Measurements from ENCODE around the gene PLA2G12B. TPM values are rescaled to one million over a fixed set of nuclear protein-coding genes. Genes with fewer than 3 reads are reported as not detected.

Gene PLA2G12B
- total RNA-seq, 1 donor from 2014 or later = not detected

DNA sequence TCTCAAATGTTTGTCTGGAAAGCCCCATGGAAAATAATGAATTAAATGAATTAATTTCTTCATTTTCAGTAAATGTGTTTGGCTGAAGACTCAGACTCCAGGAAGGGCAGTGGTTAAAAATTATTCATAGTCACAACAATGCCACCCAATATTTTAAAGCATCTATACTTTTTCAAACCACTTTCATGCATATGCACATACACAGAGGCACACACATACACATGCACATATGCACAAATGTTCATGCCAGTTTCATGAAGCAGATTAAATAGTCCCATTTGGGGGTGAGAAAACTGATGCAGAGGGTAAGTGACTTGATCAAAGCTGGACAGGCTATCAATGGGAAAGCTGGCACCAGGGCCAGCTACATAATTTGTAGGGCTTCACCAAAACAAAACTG lies 1.4 kb upstream of the PLA2G12B start:
- no peaks in the 10 kb centered on the region for H3K4me1 Mint-ChIP-seq (ENCODE audit: low read depth)
- intact Hi-C loops (cut with micrococcal nuclease) = no loop called here
- H3K4me3 Mint-ChIP-seq (ENCODE audit: low read depth) = no peak overlapping the region
- H3K9me3 Mint-ChIP-seq = no peaks in the 10 kb centered on the region
- H3K27me3 Mint-ChIP-seq (ENCODE audit: low read depth) = peaks cover 12% of the 10 kb centered on the region
- no peak for DNase-seq (ENCODE audit: low spot score)
- no peak overlapping the region for H3K27ac Mint-ChIP-seq
- H3K36me3 Mint-ChIP-seq (ENCODE audit: low read depth) = no peaks in the 10 kb centered on the region

- no peak overlapping the region for H3K27ac Mint-ChIP-seq
- no peaks in the 10 kb centered on the region for H3K9me3 Mint-ChIP-seq
- H3K27me3 Mint-ChIP-seq (ENCODE audit: low read depth) = peaks cover 4% of the 10 kb centered on the region
- H3K4me1 Mint-ChIP-seq (ENCODE audit: low read depth) = no peaks in the 10 kb centered on the region
- intact Hi-C loops (cut with micrococcal nuclease) = no loop called here
- H3K4me3 Mint-ChIP-seq (ENCODE audit: low read depth) = no peak overlapping the region
- DNase-seq (ENCODE audit: low spot score) = no peak
- H3K36me3 Mint-ChIP-seq (ENCODE audit: low read depth) = no peaks in the 10 kb centered on the region
These were observed 393 bp downstream of the PLA2G12B start for GRCh38 chr10:72954230-72954595.

DNA sequence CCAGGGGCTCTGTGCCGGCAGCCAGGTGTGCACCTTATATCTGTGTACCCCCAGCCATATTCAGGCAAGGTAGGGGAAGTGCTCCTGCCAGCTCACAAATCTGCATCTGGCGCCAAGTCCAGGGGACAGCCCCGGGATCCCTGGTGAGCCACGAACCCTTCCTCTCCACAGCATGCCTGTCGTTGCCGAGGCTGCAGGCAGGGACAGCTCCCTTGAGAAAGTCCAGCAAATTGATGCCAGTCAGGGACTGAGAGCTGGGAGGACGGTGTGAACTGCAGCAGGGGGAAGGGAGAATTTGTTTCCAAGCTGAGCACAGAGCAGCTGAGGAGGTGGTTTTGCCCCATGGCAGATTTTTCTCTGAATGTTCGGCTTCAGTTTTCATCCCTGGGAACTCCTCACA lies 919 bp downstream of the PLA2G12B start:
- Mint-ChIP-seq H3K36me3 (ENCODE audit: low read depth) (no peaks in the 10 kb centered on the region), H3K27ac (no peak overlapping the region), H3K27me3 (ENCODE audit: low read depth) (peaks cover 4% of the 10 kb centered on the region), H3K4me3 (ENCODE audit: low read depth) (no peak overlapping the region), H3K4me1 (ENCODE audit: low read depth) (no peaks in the 10 kb centered on the region), H3K9me3 (no peaks in the 10 kb centered on the region)
- intact Hi-C loops (cut with micrococcal nuclease) = no loop called here
- no peak for DNase-seq (ENCODE audit: low spot score)

GRCh38 chr10:72952642-72953158 lies 1.9 kb downstream of the PLA2G12B start:
- Mint-ChIP-seq H3K4me3 (ENCODE audit: low read depth) (no peak overlapping the region), H3K4me1 (ENCODE audit: low read depth) (no peaks in the 10 kb centered on the region)

GRCh38 chr10:72952189-72952588 lies 2.4 kb downstream of the PLA2G12B start:
- intact Hi-C loops (cut with micrococcal nuclease) = no loop called here
- Mint-ChIP-seq H3K4me1 (ENCODE audit: low read depth) (no peaks in the 10 kb centered on the region), H3K36me3 (ENCODE audit: low read depth) (no peaks in the 10 kb centered on the region), H3K4me3 (ENCODE audit: low read depth) (no peak overlapping the region), H3K27me3 (ENCODE audit: low read depth) (peaks cover 6% of the 10 kb centered on the region), H3K9me3 (no peaks in the 10 kb centered on the region), H3K27ac (no peak overlapping the region)
- no peak for DNase-seq (ENCODE audit: low spot score)

More at GRCh38 chr10:72952642-72953158, 1.9 kb downstream of the PLA2G12B start:
- intact Hi-C loops (cut with micrococcal nuclease) = no loop called here
- DNase-seq (ENCODE audit: low spot score) = no peak
- Mint-ChIP-seq H3K27ac (no peak overlapping the region), H3K27me3 (ENCODE audit: low read depth) (peaks cover 4% of the 10 kb centered on the region), H3K36me3 (ENCODE audit: low read depth) (no peaks in the 10 kb centered on the region), H3K9me3 (no peaks in the 10 kb centered on the region)

DNA sequence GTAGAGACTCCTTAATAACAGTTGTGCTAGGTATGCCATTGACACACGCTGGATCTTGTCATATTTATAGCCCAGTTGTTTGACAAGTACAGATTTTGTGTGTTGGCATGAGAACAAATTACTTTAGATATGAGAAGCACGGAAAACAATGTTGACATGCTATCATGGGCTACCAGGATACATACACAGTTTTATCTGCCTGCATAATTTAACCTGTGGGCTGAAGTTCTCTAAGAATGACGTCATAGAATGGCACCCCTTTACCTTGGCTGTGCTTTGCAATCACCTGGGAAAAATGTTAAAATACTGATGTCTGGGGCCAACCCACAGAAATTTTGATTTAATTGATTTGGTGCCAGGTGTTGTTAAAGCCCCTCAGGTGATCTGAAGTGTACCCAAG lies 2.8 kb downstream of the PLA2G12B start:
- Mint-ChIP-seq H3K9me3 (no peaks in the 10 kb centered on the region), H3K36me3 (ENCODE audit: low read depth) (no peaks in the 10 kb centered on the region), H3K27me3 (ENCODE audit: low read depth) (peaks cover 4% of the 10 kb centered on the region), H3K4me1 (ENCODE audit: low read depth) (no peaks in the 10 kb centered on the region), H3K27ac (no peak overlapping the region), H3K4me3 (ENCODE audit: low read depth) (no peak overlapping the region)
- DNase-seq (ENCODE audit: low spot score) = no peak
- intact Hi-C loops (cut with micrococcal nuclease) = no loop called here

GRCh38 chr10:72948762-72949161 lies 5.8 kb downstream of the PLA2G12B start:
- intact Hi-C loops (cut with micrococcal nuclease) = no loop called here
- Mint-ChIP-seq H3K27me3 (ENCODE audit: low read depth) (peaks cover 12% of the 10 kb centered on the region), H3K4me1 (ENCODE audit: low read depth) (no peaks in the 10 kb centered on the region), H3K4me3 (ENCODE audit: low read depth) (no peak overlapping the region), H3K36me3 (ENCODE audit: low read depth) (no peaks in the 10 kb centered on the region), H3K27ac (no peak overlapping the region), H3K9me3 (no peaks in the 10 kb centered on the region)
- no peak for DNase-seq (ENCODE audit: low spot score)

DNA sequence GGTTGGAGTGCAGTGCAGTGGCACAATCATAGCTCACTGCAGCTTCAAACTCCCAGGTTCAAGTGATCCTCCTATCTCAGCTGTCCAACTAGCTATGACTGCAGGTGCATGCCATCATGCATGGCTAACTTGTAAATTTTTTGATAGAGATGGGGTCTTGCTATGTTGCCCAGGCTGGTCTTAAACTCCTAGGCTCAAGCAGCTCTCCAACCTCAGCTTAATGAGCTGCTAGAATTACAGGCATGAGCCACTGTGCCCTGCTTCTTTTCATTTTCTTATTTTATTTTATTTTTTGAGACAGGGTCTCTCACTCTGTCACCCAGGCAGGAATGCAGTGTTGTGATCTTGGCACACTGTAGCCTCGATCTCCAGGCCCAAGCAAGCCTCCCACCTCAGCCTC lies 7.6 kb downstream of the PLA2G12B start:
- H3K27me3 Mint-ChIP-seq (ENCODE audit: low read depth) = peaks cover 12% of the 10 kb centered on the region
- H3K4me3 Mint-ChIP-seq (ENCODE audit: low read depth) = no peak overlapping the region
- no peak for DNase-seq (ENCODE audit: low spot score)
- no peaks in the 10 kb centered on the region for H3K36me3 Mint-ChIP-seq (ENCODE audit: low read depth)
- intact Hi-C loops (cut with micrococcal nuclease) = no loop called here
- H3K4me1 Mint-ChIP-seq (ENCODE audit: low read depth) = no peaks in the 10 kb centered on the region
- no peaks in the 10 kb centered on the region for H3K9me3 Mint-ChIP-seq
- H3K27ac Mint-ChIP-seq = no peak overlapping the region

- no peak overlapping the region for H3K4me3 Mint-ChIP-seq (ENCODE audit: low read depth)
- peaks cover 3% of the 10 kb centered on the region for H3K4me1 Mint-ChIP-seq (ENCODE audit: low read depth)
- no peak for DNase-seq (ENCODE audit: low spot score)
- intact Hi-C loops (cut with micrococcal nuclease) = no loop called here
- no peaks in the 10 kb centered on the region for H3K9me3 Mint-ChIP-seq
- peaks cover 17% of the 10 kb centered on the region for H3K27me3 Mint-ChIP-seq (ENCODE audit: low read depth)
- H3K36me3 Mint-ChIP-seq (ENCODE audit: low read depth) = no peaks in the 10 kb centered on the region
- H3K27ac Mint-ChIP-seq = no peak overlapping the region
These were observed 10.9 kb downstream of the PLA2G12B start for GRCh38 chr10:72943498-72944234.

DNA sequence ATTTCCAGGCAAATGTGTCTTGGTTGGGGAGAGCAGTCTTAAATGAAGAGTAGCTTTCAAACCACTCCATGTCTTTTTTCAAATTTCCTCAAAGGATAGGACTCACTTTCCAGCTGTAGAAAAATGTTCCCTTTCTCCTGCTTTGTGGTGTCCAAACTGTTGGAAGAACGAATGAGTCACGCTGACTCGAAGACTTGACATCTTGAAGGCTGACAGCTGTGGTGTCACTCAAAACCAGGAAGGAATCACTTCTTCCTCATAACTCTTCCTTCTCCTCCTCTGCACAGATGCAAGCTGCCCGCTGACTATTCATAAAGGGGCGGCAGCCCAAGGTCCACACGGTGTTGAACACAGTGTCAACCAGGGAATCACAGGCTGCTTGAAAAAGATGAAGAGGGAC lies 19.2 kb downstream of the PLA2G12B start:
- Mint-ChIP-seq H3K36me3 (ENCODE audit: low read depth) (no peaks in the 10 kb centered on the region), H3K9me3 (no peaks in the 10 kb centered on the region), H3K4me3 (ENCODE audit: low read depth) (no peak overlapping the region), H3K4me1 (ENCODE audit: low read depth) (no peaks in the 10 kb centered on the region), H3K27me3 (ENCODE audit: low read depth) (peaks cover 3% of the 10 kb centered on the region), H3K27ac (no peak overlapping the region)
- intact Hi-C loops (cut with micrococcal nuclease) = no loop called here
- no peak for DNase-seq (ENCODE audit: low spot score)

DNA sequence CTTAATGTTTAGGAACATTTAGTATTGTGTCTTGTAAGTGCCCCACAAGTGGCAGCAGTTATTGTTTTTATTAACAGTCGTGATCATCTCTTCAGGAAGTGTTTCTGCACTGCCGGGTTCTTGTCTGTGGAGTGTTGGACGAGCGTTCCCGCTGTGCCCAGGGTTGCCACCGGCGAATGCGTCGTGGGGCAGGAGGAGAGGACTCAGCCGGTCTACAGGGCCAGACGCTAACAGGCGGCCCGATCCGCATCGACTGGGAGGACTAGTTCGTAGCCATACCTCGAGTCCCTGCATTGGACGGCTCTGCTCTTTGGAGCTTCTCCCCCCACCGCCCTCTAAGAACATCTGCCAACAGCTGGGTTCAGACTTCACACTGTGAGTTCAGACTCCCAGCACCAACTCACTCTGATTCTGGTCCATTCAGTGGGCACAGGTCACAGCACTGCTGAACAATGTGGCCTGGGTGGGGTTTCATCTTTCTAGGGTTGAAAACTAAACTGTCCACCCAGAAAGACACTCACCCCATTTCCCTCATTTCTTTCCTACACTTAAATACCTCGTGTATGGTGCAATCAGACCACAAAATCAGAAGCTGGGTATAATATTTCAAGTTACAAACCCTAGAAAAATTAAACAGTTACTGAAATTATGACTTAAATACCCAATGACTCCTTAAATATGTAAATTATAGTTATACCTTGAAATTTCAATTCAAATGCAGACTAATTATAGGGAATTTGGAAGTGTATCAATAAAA lies 22.2 kb downstream of the PLA2G12B start:
- no peaks in the 10 kb centered on the region for H3K4me1 Mint-ChIP-seq (ENCODE audit: low read depth)
- no peak for DNase-seq (ENCODE audit: low spot score)
- no peaks in the 10 kb centered on the region for H3K27me3 Mint-ChIP-seq (ENCODE audit: low read depth)
- no peaks in the 10 kb centered on the region for H3K9me3 Mint-ChIP-seq
- intact Hi-C loops (cut with micrococcal nuclease) = no loop called here
- H3K4me3 Mint-ChIP-seq (ENCODE audit: low read depth) = no peak overlapping the region
- H3K36me3 Mint-ChIP-seq (ENCODE audit: low read depth) = no peaks in the 10 kb centered on the region
- no peak overlapping the region for H3K27ac Mint-ChIP-seq

- H3K9me3 Mint-ChIP-seq = no peaks in the 10 kb centered on the region
- H3K36me3 Mint-ChIP-seq (ENCODE audit: low read depth) = no peaks in the 10 kb centered on the region
- no peak for DNase-seq (ENCODE audit: low spot score)
- H3K4me3 Mint-ChIP-seq (ENCODE audit: low read depth) = no peak overlapping the region
- no peak overlapping the region for H3K27ac Mint-ChIP-seq
- intact Hi-C loops (cut with micrococcal nuclease) = no loop called here
- H3K4me1 Mint-ChIP-seq (ENCODE audit: low read depth) = no peaks in the 10 kb centered on the region
- H3K27me3 Mint-ChIP-seq (ENCODE audit: low read depth) = peaks cover under 1% of the 10 kb centered on the region
These were observed 24.3 kb downstream of the PLA2G12B start for GRCh38 chr10:72930276-72930675.

- no peaks in the 10 kb centered on the region for H3K4me1 Mint-ChIP-seq (ENCODE audit: low read depth)
- no peaks in the 10 kb centered on the region for H3K36me3 Mint-ChIP-seq (ENCODE audit: low read depth)
- H3K27me3 Mint-ChIP-seq (ENCODE audit: low read depth) = peaks cover 4% of the 10 kb centered on the region
- DNase-seq (ENCODE audit: low spot score) = no peak
- no peaks in the 10 kb centered on the region for H3K9me3 Mint-ChIP-seq
- intact Hi-C loops (cut with micrococcal nuclease) = no loop called here
- H3K27ac Mint-ChIP-seq = no peak overlapping the region
- H3K4me3 Mint-ChIP-seq (ENCODE audit: low read depth) = no peak overlapping the region
These were observed 25.8 kb downstream of the PLA2G12B start for GRCh38 chr10:72928798-72929197.

Data from activated T-helper 2 cell treated with anti-CD3 and anti-CD28 coated beads, Interferon-gamma antibody, Interleukin-2, Interleukin-4, amounts not matched to agents 10 μg/mL and 5 μg/mL and 100 μg/mL, durations not matched to agents 14 hours and 24 hours and 36 hours (primary cell).